GM18502 (cell line): ENCODE data around the gene SYT9.

Experiments used
- ATAC-seq: cut with Tn5 transposase; IDR thresholded peaks from one replicate; pipeline ENCODE4 v1.9.1; 2021; ENCODE audit warnings: mild to moderate bottlenecking; ENCODE audit not compliant: unreplicated experiment, poor library complexity

The SYT9 gene

GRCh38 chr11:7451952-7452494, 200.3 kb downstream of the SYT9 start:
- ATAC-seq, result no peak

GRCh38 chr11:7454854-7455253, 203.2 kb downstream of the SYT9 start:
- no peak for ATAC-seq

GRCh38 chr11:7457211-7457610, 205.5 kb downstream of the SYT9 start:
- ATAC-seq, result no peak

- ATAC-seq, result no peak
These were observed 211.0 kb downstream of the SYT9 start for GRCh38 chr11:7462706-7463105.

- ATAC-seq, result peak; percentile 69
These were observed 215.9 kb downstream of the SYT9 start for GRCh38 chr11:7467652-7468051.

GRCh38 chr11:7469351-7469865, 217.7 kb downstream of the SYT9 start:
- no peak for ATAC-seq

GRCh38 chr11:7471071-7471470, 219.4 kb downstream of the SYT9 start:
- ATAC-seq, result no peak

GRCh38 chr11:7473717-7474116, 222.0 kb downstream of the SYT9 start:
- ATAC-seq, result peak; percentile 94

- no peak for ATAC-seq
These were observed 228.4 kb downstream of the SYT9 start for GRCh38 chr11:7480113-7480512.

- no peak for ATAC-seq
These were observed 232.4 kb downstream of the SYT9 start for GRCh38 chr11:7484131-7484530.

GRCh38 chr11:7484645-7485044, 232.9 kb downstream of the SYT9 start:
- no peak for ATAC-seq

GRCh38 chr11:7485186-7486097, 233.7 kb downstream of the SYT9 start, which contains the start of gene OLFML1:
TSS of gene OLFML1 (plus strand) at chr11:7485506. CDS start at chr11:7485876, 370 bp downstream.
- no peak for ATAC-seq

- ATAC-seq, result no peak
These were observed 234.5 kb downstream of the SYT9 start for GRCh38 chr11:7486098-7486780.

GRCh38 chr11:7486781-7487140, 235.1 kb downstream of the SYT9 start:
- no peak for ATAC-seq

- ATAC-seq, result no peak
These were observed 235.7 kb downstream of the SYT9 start for GRCh38 chr11:7487360-7487759.

- ATAC-seq, result no peak
These were observed 237.0 kb downstream of the SYT9 start for GRCh38 chr11:7488681-7489080.

- no peak for ATAC-seq
These were observed 237.7 kb downstream of the SYT9 start for GRCh38 chr11:7489376-7489775.

- ATAC-seq, result no peak
These were observed 238.3 kb downstream of the SYT9 start for GRCh38 chr11:7490054-7490453.

GRCh38 chr11:7490535-7490934, 238.8 kb downstream of the SYT9 start:
- ATAC-seq, result no peak

GRCh38 chr11:7492253-7492652, 240.5 kb downstream of the SYT9 start:
- ATAC-seq, result no peak

- ATAC-seq, result no peak
These were observed 242.0 kb downstream of the SYT9 start for GRCh38 chr11:7493670-7494069.
